ENCODE results near the gene AGXT2. TPM values are rescaled to one million over a fixed set of nuclear protein-coding genes. Genes with fewer than 3 reads are reported as not detected.

Gene AGXT2, protein sequence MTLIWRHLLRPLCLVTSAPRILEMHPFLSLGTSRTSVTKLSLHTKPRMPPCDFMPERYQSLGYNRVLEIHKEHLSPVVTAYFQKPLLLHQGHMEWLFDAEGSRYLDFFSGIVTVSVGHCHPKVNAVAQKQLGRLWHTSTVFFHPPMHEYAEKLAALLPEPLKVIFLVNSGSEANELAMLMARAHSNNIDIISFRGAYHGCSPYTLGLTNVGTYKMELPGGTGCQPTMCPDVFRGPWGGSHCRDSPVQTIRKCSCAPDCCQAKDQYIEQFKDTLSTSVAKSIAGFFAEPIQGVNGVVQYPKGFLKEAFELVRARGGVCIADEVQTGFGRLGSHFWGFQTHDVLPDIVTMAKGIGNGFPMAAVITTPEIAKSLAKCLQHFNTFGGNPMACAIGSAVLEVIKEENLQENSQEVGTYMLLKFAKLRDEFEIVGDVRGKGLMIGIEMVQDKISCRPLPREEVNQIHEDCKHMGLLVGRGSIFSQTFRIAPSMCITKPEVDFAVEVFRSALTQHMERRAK
- total RNA-seq (2022; extraction: Qiagen RNA extraction; ENCODE audit: low read depth): not detected in 5 replicates

DNA sequence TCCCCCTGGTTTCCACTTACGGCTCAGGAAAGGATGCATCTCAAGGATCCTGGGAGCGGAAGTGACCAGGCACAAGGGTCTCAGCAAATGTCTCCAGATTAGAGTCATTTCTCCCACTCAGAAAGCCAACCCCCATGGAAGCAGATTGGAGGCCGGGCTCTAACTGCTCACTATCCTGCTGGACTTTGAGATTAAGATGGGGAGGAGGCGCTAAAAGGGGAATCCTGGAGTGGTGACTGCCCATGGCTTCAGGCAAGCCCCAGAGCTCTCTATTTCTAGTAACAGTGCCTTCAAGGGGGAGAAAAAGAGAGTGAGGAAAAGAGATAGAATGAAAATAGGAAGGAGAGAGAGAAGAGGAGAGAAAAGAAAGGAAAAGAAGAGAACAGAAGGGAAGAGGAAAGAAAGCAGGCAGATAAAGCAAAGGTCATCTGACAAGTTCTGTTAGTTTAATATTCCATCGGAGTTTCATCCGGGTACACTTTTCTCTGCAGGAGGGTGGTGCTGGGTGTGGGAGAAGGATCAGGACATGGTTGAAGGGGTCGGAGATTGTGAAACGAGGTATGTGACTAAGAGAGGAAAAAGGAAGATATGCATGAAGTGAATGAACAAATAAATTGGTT, at the start of gene AGXT2:
AGXT2 (minus strand) TSS at position 165 of the 620 bp plus-strand sequence; CDS start at position 108, 57 bp downstream.

Other genes with a start within 250 kb of the AGXT2 start
- gene TTC23L, start 208.8 kb downstream of the AGXT2 start, total RNA-seq (2022; extraction: Qiagen RNA extraction; ENCODE audit: low read depth): 0.05 to 0.33 TPM (median 0.22 TPM) in 4 of 5 replicates, not detected in the other
- gene RAD1, start 132.4 kb downstream of the AGXT2 start, total RNA-seq (2022; extraction: Qiagen RNA extraction; ENCODE audit: low read depth): 36.9 to 41.2 TPM (median 38.0 TPM) in 5 replicates
- 46.8 to 61.7 TPM (median 58.3 TPM) in 5 replicates for gene BRIX1, start 132.2 kb downstream of the AGXT2 start, total RNA-seq (2022; extraction: Qiagen RNA extraction; ENCODE audit: low read depth)
- gene DNAJC21, start 118.4 kb downstream of the AGXT2 start, total RNA-seq (2022; extraction: Qiagen RNA extraction; ENCODE audit: low read depth): 27.3 to 31.7 TPM (median 29.7 TPM) in 5 replicates
- 0.02 to 0.19 TPM (median 0.16 TPM) in 4 of 5 replicates, not detected in the other for gene PRLR, start 182.5 kb upstream of the AGXT2 start, total RNA-seq (2022; extraction: Qiagen RNA extraction; ENCODE audit: low read depth)

Measured in A549 treated with DMSO at 1 μM for 4 hours (cell line).